Activated T-helper 2 cell treated with anti-CD3 and anti-CD28 coated beads, Interferon-gamma antibody, Interleukin-2, Interleukin-4, amounts not matched to agents 10 μg/mL and 5 μg/mL and 100 μg/mL, durations not matched to agents 14 hours and 24 hours and 36 hours (primary cell): Measurements from ENCODE around the gene ENOX1. TPM values are rescaled to one million over a fixed set of nuclear protein-coding genes. Genes with fewer than 3 reads are reported as not detected.

Experiments used
- DNase-seq: peaks from one replicate; pipeline ENCODE4 v3.0.0; 2021; ENCODE audit warnings: low spot score
- H3K27ac Mint-ChIP-seq: one replicate; pipeline ENCODE4 v1.8.0; 2021; ENCODE audit warnings: mixed read lengths
- H3K27me3 Mint-ChIP-seq: one replicate; pipeline ENCODE4 v1.8.0; 2021; ENCODE audit warnings: low read depth, mixed read lengths
- H3K36me3 Mint-ChIP-seq: one replicate; pipeline ENCODE4 v1.8.0; 2021; ENCODE audit warnings: low read depth, mixed read lengths
- H3K4me1 Mint-ChIP-seq: one replicate; pipeline ENCODE4 v1.8.0; 2021; ENCODE audit warnings: low read depth, mixed read lengths
- H3K4me3 Mint-ChIP-seq: one replicate; pipeline ENCODE4 v1.8.0; 2021; ENCODE audit warnings: low read depth, mild to moderate bottlenecking, moderate library complexity, mixed read lengths
- H3K9me3 Mint-ChIP-seq: one replicate; pipeline ENCODE4 v1.8.0; 2021; ENCODE audit warnings: mixed read lengths
- intact Hi-C: fragments of 100-400 bp; cut with micrococcal nuclease; formaldehyde crosslinking; loops from one replicate; pipeline ENCODE4 v1.15.1; 2023
- total RNA-seq: library from RNA; stranded (reverse); gene quantifications from 2 replicates; pipeline ENCODE4 v1.2.3, GENCODE V29; 2022

ENOX1 gene
- total RNA-seq, 1 donor from 2014 or later: 0.18 TPM

GRCh38 chr13:43596006-43596405 is 190.8 kb downstream of the ENOX1 start:
- H3K36me3 Mint-ChIP-seq: no peaks in the 10 kb centered on the region
- H3K27ac Mint-ChIP-seq: no peak overlapping the region
- peaks cover 3% of the 10 kb centered on the region for H3K9me3 Mint-ChIP-seq
- no peak overlapping the region for H3K4me3 Mint-ChIP-seq
- DNase-seq: no peak
- intact Hi-C loops: no loop called here
- peaks cover 8% of the 10 kb centered on the region for H3K4me1 Mint-ChIP-seq
- peaks cover 2% of the 10 kb centered on the region for H3K27me3 Mint-ChIP-seq

- no peaks in the 10 kb centered on the region for H3K9me3 Mint-ChIP-seq
Observed at GRCh38 chr13:43587376-43587775, 199.4 kb downstream of the ENOX1 start.

GRCh38 chr13:43584751-43585150 is 202.0 kb downstream of the ENOX1 start:
- no peak for DNase-seq
- Mint-ChIP-seq H3K4me1 (no peaks in the 10 kb centered on the region), H3K4me3 (no peak overlapping the region), H3K36me3 (no peaks in the 10 kb centered on the region), H3K9me3 (no peaks in the 10 kb centered on the region), H3K27ac (no peak overlapping the region), H3K27me3 (peaks cover 8% of the 10 kb centered on the region)
- intact Hi-C loops: no loop called here

More at GRCh38 chr13:43587376-43587775, 199.4 kb downstream of the ENOX1 start:
- Mint-ChIP-seq H3K36me3 (no peaks in the 10 kb centered on the region), H3K27me3 (peaks cover 8% of the 10 kb centered on the region), H3K4me3 (no peak overlapping the region), H3K4me1 (no peaks in the 10 kb centered on the region), H3K27ac (no peak overlapping the region)
- DNase-seq: no peak
- intact Hi-C loops: no loop called here

- H3K9me3 Mint-ChIP-seq: no peaks in the 10 kb centered on the region
- no peak overlapping the region for H3K4me3 Mint-ChIP-seq
- no peak overlapping the region for H3K27ac Mint-ChIP-seq
- DNase-seq: no peak
- H3K27me3 Mint-ChIP-seq: peaks cover 5% of the 10 kb centered on the region
- no peaks in the 10 kb centered on the region for H3K4me1 Mint-ChIP-seq
- intact Hi-C loops: no loop called here
- no peaks in the 10 kb centered on the region for H3K36me3 Mint-ChIP-seq
Observed at GRCh38 chr13:43583321-43583720, 203.5 kb downstream of the ENOX1 start.

- H3K4me3 Mint-ChIP-seq: no peak overlapping the region
- H3K9me3 Mint-ChIP-seq: no peaks in the 10 kb centered on the region
- intact Hi-C loops: no loop called here
- no peaks in the 10 kb centered on the region for H3K36me3 Mint-ChIP-seq
- H3K27me3 Mint-ChIP-seq: peaks cover 5% of the 10 kb centered on the region
- DNase-seq: no peak
- no peaks in the 10 kb centered on the region for H3K4me1 Mint-ChIP-seq
- H3K27ac Mint-ChIP-seq: no peak overlapping the region
Observed at GRCh38 chr13:43580280-43580679, 206.5 kb downstream of the ENOX1 start.

- H3K27me3 Mint-ChIP-seq: peaks cover 7% of the 10 kb centered on the region
- H3K27ac Mint-ChIP-seq: no peak overlapping the region
- no peaks in the 10 kb centered on the region for H3K9me3 Mint-ChIP-seq
- no peak overlapping the region for H3K4me3 Mint-ChIP-seq
- intact Hi-C loops: no loop called here
- peaks cover 3% of the 10 kb centered on the region for H3K4me1 Mint-ChIP-seq
- no peaks in the 10 kb centered on the region for H3K36me3 Mint-ChIP-seq
- DNase-seq: no peak
Observed at GRCh38 chr13:43579321-43579720, 207.5 kb downstream of the ENOX1 start.

- Mint-ChIP-seq H3K27me3 (peaks cover 16% of the 10 kb centered on the region), H3K27ac (no peak overlapping the region), H3K36me3 (no peaks in the 10 kb centered on the region), H3K4me1 (peaks cover 3% of the 10 kb centered on the region), H3K4me3 (no peak overlapping the region), H3K9me3 (no peaks in the 10 kb centered on the region)
- intact Hi-C loops: no loop called here
- DNase-seq: no peak
Observed at GRCh38 chr13:43574605-43575004, 212.2 kb downstream of the ENOX1 start.

- no peaks in the 10 kb centered on the region for H3K36me3 Mint-ChIP-seq
- peaks cover 3% of the 10 kb centered on the region for H3K4me1 Mint-ChIP-seq
- peaks cover 19% of the 10 kb centered on the region for H3K27me3 Mint-ChIP-seq
Observed at GRCh38 chr13:43573802-43574514, 212.8 kb downstream of the ENOX1 start.

GRCh38 chr13:43573361-43573740 is 213.4 kb downstream of the ENOX1 start:
- Mint-ChIP-seq H3K27ac (no peak overlapping the region), H3K36me3 (no peaks in the 10 kb centered on the region), H3K4me3 (no peak overlapping the region), H3K9me3 (no peaks in the 10 kb centered on the region), H3K27me3 (peaks cover 20% of the 10 kb centered on the region), H3K4me1 (peaks cover 3% of the 10 kb centered on the region)
- DNase-seq: no peak
- intact Hi-C loops: no loop called here

More at GRCh38 chr13:43573802-43574514, 212.8 kb downstream of the ENOX1 start:
- no peaks in the 10 kb centered on the region for H3K9me3 Mint-ChIP-seq
- H3K27ac Mint-ChIP-seq: no peak overlapping the region
- intact Hi-C loops: no loop called here
- DNase-seq: no peak
- no peak overlapping the region for H3K4me3 Mint-ChIP-seq

- no peak overlapping the region for H3K4me3 Mint-ChIP-seq
- peaks cover 23% of the 10 kb centered on the region for H3K27me3 Mint-ChIP-seq
- no peaks in the 10 kb centered on the region for H3K36me3 Mint-ChIP-seq
- no peak overlapping the region for H3K27ac Mint-ChIP-seq
- H3K4me1 Mint-ChIP-seq: peaks cover 3% of the 10 kb centered on the region
- no peak for DNase-seq
- intact Hi-C loops: no loop called here
- no peaks in the 10 kb centered on the region for H3K9me3 Mint-ChIP-seq
Observed at GRCh38 chr13:43572656-43573360, 214.0 kb downstream of the ENOX1 start.

- Mint-ChIP-seq H3K36me3 (no peaks in the 10 kb centered on the region), H3K9me3 (no peaks in the 10 kb centered on the region), H3K4me1 (peaks cover 2% of the 10 kb centered on the region), H3K4me3 (no peak overlapping the region), H3K27me3 (peaks cover 24% of the 10 kb centered on the region), H3K27ac (no peak overlapping the region)
- intact Hi-C loops: no loop called here
- no peak for DNase-seq
Observed at GRCh38 chr13:43569658-43570057, 217.1 kb downstream of the ENOX1 start.

- H3K27ac Mint-ChIP-seq: no peak overlapping the region
- intact Hi-C loops: no loop called here
- H3K9me3 Mint-ChIP-seq: no peaks in the 10 kb centered on the region
- peaks cover 27% of the 10 kb centered on the region for H3K27me3 Mint-ChIP-seq
- no peak for DNase-seq
- no peak overlapping the region for H3K4me3 Mint-ChIP-seq
- no peaks in the 10 kb centered on the region for H3K4me1 Mint-ChIP-seq
- no peaks in the 10 kb centered on the region for H3K36me3 Mint-ChIP-seq
Observed at GRCh38 chr13:43567608-43568007, 219.2 kb downstream of the ENOX1 start.

- H3K27ac Mint-ChIP-seq: no peak overlapping the region
- no peaks in the 10 kb centered on the region for H3K4me1 Mint-ChIP-seq
- H3K4me3 Mint-ChIP-seq: no peak overlapping the region
- H3K9me3 Mint-ChIP-seq: no peaks in the 10 kb centered on the region
- intact Hi-C loops: no loop called here
- H3K27me3 Mint-ChIP-seq: peaks cover 23% of the 10 kb centered on the region
- no peak for DNase-seq
- no peaks in the 10 kb centered on the region for H3K36me3 Mint-ChIP-seq
Observed at GRCh38 chr13:43564952-43565351, 221.8 kb downstream of the ENOX1 start.
